Measurements from ENCODE around the gene SLC25A30.
"Not testable (repeated sequence)": the region's sequence is repeated elsewhere in the genome, so short reads cannot be mapped to it uniquely, and the experiment has no call there.

Gene SLC25A30

DNA sequence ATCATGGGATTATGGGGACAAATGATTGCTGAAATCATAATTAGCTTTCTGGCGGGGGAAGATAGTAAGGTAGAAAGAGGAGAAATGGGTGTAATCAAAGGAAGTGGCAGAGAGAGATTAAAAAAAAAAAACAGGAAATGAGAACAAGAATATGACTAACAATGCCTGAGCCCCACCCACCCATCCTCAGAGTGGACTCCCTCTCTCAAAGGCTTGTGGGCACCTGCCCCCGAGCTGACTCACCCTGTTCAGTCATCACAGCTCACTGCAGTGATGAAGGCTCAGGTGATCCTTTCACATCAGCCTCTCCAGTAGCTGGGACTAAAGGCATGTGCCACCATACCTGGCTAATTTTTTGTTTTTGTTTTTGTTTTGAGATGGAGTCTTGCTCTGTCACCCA is 50.8 kb downstream of the SLC25A30 start:
- DNase-seq (ENCODE audit: low read depth): peak; percentile 81

DNA sequence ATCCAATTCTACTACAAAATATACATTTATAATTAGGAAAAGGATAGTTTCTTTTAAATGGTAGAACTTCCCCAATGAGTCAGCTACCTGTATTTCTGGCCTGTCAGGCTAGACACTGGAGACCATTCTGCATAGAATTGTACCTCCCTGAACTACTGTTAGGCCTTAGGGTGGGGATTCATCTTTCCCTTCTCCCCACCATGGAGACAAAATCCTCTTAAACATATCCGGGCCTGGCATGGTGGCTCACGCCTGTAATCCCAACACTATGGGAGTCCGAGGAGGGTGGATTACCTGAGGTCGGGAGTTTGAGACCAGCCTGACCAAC is 52.7 kb downstream of the SLC25A30 start:
- DNase-seq (ENCODE audit: low read depth): no peak

DNA sequence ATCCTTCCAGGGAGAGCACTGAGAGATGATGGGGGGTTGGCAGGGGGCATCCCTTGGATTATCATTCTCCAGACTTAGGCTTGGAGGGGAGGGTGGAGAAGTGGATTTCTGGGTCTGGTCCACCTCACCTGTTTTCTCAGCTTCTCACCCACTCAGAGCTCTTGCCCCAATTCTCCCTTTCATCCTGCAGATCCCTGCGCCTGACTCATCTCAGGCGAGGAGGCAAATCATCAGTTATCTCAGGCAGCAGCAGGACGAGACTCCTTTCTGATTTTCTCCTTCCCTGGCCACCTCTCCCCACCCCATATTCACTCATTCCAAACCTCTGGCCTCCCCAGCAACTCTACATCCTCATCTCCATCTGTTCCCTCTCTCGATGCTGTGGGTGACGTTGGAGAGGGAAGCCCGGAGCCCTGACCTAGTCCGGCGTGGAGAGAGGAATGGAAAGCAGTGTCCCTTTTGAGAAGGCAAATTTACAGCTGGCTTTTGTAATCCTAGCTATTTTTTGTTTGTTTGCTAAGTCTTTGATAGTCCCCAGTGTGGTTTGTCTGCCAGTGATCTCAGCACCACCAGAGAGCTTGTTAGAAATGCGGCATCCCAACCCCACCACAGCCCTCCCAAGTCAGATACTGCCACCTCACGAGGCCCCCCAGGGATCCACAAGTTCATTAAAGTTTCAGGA is 53.2 kb downstream of the SLC25A30 start:
- no peak for DNase-seq (ENCODE audit: low read depth)

DNA sequence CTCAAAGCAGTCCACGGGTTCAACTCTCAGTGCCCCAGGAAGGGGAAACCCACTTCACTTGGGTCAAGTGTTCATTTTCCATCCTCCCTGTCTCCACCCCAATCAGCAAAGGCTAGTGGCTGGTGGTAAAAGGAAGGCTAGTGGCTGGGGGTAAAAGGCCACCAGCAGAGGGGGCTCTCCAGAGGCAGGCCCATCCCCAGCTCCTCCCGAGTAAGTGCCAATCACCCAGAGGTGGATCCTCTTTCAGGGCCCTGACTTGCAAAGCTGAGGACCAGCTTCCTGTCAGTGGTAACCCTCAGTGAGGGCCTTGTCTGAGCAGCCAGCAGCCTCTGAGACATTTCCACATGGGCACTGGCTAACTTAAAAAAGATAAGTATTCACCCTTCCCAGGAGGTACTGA is 55.2 kb downstream of the SLC25A30 start:
- no peak for DNase-seq (ENCODE audit: low read depth)

DNA sequence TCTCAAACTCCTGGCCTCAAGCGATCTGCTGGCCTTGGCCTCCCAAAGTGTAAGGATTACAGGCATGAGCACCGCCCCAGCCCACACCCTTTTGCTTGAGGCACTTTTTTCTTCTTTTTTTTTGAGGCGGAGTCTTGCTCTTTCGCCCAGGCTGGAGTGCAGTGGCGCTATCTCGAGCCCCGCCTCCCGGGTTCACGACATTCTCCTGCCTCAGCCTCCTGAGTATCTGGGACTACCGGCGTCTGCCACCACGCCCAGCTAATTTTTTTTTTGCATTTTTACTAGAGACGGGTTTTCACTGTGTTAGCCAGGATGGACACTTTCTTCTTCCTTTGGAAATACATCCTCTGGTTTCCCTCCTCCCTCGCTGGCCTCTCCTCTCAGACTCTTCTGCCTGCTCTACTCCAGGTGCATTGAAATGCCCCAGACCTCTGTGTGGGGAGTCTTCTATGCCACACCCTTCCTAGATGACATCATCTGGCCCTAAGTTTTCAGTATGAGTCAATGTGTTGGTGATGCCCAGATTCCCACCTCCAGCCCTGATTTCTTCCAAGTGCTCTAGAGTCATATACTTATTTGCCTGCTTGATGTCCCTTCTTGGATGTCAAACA is 56.5 kb downstream of the SLC25A30 start:
- no peak for DNase-seq (ENCODE audit: low read depth)

DNA sequence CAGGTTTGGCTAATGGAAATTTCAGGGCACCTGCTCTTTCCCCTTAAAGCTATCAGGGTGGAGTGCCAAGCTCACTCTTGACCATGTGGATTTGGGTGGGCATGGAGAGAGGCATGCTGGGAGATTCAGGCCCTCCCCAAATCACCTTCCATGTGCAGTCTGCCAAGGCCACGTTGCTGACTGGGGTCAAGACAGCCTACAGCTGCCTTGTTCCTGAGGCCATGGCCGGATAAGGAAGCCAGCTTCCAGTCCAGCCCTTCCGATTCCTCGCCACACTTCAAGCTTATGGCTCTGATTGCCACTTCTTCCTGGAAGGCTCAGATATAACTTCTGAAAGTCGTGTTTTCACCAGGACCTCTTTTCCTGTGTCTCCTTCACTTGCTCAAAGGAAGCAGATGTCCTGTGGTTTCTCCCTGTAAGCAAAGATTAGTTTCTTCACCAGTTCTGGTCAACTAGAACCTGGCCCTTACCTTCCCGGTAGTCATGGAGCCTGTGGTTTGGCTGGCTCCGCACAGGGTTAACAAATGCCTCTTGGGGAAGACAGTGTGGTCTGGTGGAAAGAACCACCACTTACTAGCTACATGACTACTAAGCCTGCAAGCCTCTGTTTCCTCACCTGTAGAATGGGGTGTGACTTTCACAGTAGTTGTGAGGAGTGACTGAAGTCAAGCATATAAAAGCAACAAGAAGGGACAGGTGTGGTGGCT is 61.1 kb downstream of the SLC25A30 start:
- DNase-seq (ENCODE audit: low read depth): no peak

DNA sequence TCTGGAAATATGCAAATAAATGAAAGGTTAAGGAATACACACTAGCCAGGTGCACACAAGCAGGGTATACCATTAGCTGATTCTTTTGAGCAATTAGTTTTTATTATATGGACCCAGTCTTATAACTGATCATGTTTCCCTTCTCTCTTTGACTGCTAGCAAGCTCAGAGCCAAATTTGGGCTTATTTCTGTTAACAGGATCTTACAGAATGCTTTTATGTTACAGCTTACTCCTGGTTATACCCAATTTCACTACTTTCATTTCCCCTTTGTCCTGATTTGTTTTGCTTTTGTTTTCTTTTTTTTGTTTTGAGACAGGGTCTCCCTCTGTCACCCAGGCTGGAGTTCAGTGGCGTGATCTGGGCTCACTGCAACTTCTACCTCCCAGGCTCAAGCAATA is 64.3 kb downstream of the SLC25A30 start:
- DNase-seq (ENCODE audit: low read depth): no peak

DNA sequence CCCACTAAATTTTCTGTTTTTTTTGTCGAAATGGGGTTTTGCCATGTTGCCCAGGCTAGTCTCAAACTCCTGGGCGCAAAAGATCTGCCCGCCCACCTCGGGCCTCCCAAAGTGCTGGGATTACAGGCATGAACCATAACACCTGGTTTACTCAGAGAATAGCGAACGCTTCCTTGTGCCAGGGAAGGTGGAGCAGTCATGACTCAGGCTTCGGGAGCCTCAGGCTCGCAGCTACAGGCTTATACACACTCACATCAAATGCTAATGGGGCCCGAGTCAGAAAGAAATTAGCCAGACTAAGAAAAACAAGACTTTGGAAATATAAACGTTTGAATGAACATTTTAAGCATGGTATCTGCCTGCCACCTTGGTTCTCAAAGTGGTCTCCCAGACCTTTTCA is 66.1 kb downstream of the SLC25A30 start:
- no peak for DNase-seq (ENCODE audit: low read depth)

DNA sequence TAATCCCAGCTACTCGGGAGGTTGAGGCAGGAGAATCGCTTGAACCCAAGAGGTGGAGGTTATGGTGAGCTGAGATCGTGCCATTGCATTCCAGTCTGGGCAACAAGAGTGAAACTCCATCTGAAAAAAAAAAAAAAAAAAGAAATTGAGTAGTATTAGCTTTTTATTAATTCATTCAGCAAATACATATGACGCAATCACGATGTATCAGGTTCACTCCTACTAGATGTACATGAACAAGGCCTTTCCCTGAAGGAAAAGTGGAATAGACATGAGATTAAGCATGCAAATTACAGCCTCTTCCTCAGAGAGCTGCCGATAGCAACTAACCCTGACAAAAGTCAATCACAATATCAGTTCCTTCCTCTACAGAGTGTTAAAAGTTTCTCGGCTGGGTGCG is 68.0 kb downstream of the SLC25A30 start:
- DNase-seq (ENCODE audit: low read depth): no peak

DNA sequence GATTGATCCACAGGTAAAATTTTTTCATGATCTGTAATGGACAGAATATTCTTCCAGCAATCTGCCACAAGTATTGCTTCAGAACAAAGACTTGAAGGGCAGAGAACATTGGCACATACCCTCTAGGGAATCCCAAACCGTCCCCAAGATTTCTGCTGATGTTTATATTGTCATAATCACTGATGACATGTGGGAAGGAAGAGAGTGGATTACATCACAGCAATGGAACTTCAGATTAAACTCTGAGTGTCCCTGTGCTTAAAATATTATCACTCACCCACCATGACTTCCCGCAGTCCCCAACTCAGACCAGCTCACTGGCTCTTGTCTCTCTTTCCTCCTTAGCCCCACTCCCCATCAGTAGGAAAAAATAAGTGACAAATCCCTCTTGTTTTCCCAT is 68.7 kb downstream of the SLC25A30 start:
- no peak for DNase-seq (ENCODE audit: low read depth)

DNA sequence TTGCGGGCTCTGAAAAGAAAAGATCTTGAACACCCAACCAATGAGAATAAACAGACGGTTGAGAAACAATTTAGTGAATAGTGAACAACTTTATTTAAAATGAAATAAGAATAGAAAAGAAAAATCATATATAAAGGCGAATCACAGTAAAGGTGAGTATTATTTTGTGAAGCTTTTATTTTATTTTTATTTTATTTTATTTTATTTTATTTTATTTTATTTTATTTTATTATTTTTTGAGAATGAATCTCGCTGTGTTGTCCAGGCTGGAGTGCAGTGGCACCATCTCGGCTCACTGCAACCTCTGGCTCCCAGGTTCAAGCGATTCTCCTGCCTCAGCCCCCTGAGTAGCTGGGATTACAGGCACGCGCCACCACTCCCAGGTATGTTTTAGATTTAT is 74.1 kb downstream of the SLC25A30 start:
- DNase-seq (ENCODE audit: low read depth): not testable (repeated sequence)

Measured in stimulated activated CD8-positive, alpha-beta memory T cell treated with anti-CD3 and anti-CD28 coated beads, Interleukin-4, amount 100 ng/mL, for 24 hours (primary cell).